H7 (cell line): ENCODE data around the gene RUNX1. TPM values are rescaled to one million over a fixed set of nuclear protein-coding genes. Genes with fewer than 3 reads are reported as not detected.

Experiments
- DNase-seq: peaks from one replicate; pipeline ENCODE4 v3.0.0; 2012
- H3K27me3 ChIP-seq: 2 replicates; pipeline ENCODE4 v1.6.0; 2011; ENCODE audit warnings: mild to moderate bottlenecking, low read length; ENCODE audit not compliant: control insufficient read depth, insufficient read depth
- H3K36me3 ChIP-seq: replicated peaks from 2 replicates; pipeline ENCODE4 v1.5.1; 2011; ENCODE audit warnings: low read length; ENCODE audit not compliant: control insufficient read depth, insufficient read depth
- H3K4me3 ChIP-seq: 2 replicates; pipeline ENCODE4 v1.5.1; 2011; ENCODE audit warnings: low read depth, mild to moderate bottlenecking, control low read depth, low read length, moderate library complexity; ENCODE audit not compliant: insufficient read depth
- total RNA-seq: library from RNA; depleted of rRNA; stranded (reverse); fragments of >200 nt; shearing (Covaris generic); gene quantifications from 2 replicates; pipeline ENCODE4 v1.2.3, GENCODE V29; 2014

RUNX1 gene
- total RNA-seq, 1 experiment from 2014 or later = 0.48 TPM

GRCh38 chr21:34790834-34791233 lies 258.3 kb downstream of the RUNX1 start:
- Histone ChIP-seq H3K4me3 (no peak overlapping the region), H3K36me3 (no peaks in the 10 kb centered on the region), H3K27me3 (no peaks in the 10 kb centered on the region)
- no peak for DNase-seq

GRCh38 chr21:34790341-34790740 lies 258.8 kb downstream of the RUNX1 start:
- no peak for DNase-seq
- H3K36me3 ChIP-seq = no peaks in the 10 kb centered on the region
- no peak overlapping the region for H3K4me3 ChIP-seq
- no peaks in the 10 kb centered on the region for H3K27me3 ChIP-seq

GRCh38 chr21:34788879-34789278 lies 260.2 kb downstream of the RUNX1 start:
- DNase-seq = no peak
- Histone ChIP-seq H3K4me3 (no peak overlapping the region), H3K36me3 (no peaks in the 10 kb centered on the region)

GRCh38 chr21:34783815-34784214 lies 265.3 kb downstream of the RUNX1 start:
- H3K27me3 ChIP-seq = no peaks in the 10 kb centered on the region
- DNase-seq = no peak
- no peak overlapping the region for H3K4me3 ChIP-seq
- no peaks in the 10 kb centered on the region for H3K36me3 ChIP-seq

More at GRCh38 chr21:34788879-34789278, 260.2 kb downstream of the RUNX1 start:
- H3K27me3 ChIP-seq = no peaks in the 10 kb centered on the region

GRCh38 chr21:34782506-34783360 lies 266.4 kb downstream of the RUNX1 start:
- Histone ChIP-seq H3K27me3 (no peaks in the 10 kb centered on the region), H3K4me3 (no peak overlapping the region)
- no peak for DNase-seq

GRCh38 chr21:34781526-34781925 lies 267.6 kb downstream of the RUNX1 start:
- no peak for DNase-seq
- H3K36me3 ChIP-seq = no peaks in the 10 kb centered on the region
- H3K4me3 ChIP-seq = no peak overlapping the region
- no peaks in the 10 kb centered on the region for H3K27me3 ChIP-seq

More at GRCh38 chr21:34782506-34783360, 266.4 kb downstream of the RUNX1 start:
- no peaks in the 10 kb centered on the region for H3K36me3 ChIP-seq

- Histone ChIP-seq H3K36me3 (no peaks in the 10 kb centered on the region), H3K27me3 (no peaks in the 10 kb centered on the region), H3K4me3 (no peak overlapping the region)
- DNase-seq = no peak
These were observed 269.2 kb downstream of the RUNX1 start for GRCh38 chr21:34779860-34780259.

GRCh38 chr21:34775793-34776192 lies 273.3 kb downstream of the RUNX1 start:
- H3K4me3 ChIP-seq = no peak overlapping the region
- no peak for DNase-seq
- no peaks in the 10 kb centered on the region for H3K36me3 ChIP-seq
- H3K27me3 ChIP-seq = no peaks in the 10 kb centered on the region

- Histone ChIP-seq H3K27me3 (no peaks in the 10 kb centered on the region), H3K36me3 (no peaks in the 10 kb centered on the region), H3K4me3 (no peak overlapping the region)
- no peak for DNase-seq
These were observed 274.4 kb downstream of the RUNX1 start for GRCh38 chr21:34774750-34775149.

- Histone ChIP-seq H3K27me3 (no peaks in the 10 kb centered on the region), H3K4me3 (no peak overlapping the region), H3K36me3 (no peaks in the 10 kb centered on the region)
- no peak for DNase-seq
These were observed 277.5 kb downstream of the RUNX1 start for GRCh38 chr21:34771512-34772028.

- DNase-seq = no peak
- Histone ChIP-seq H3K36me3 (no peaks in the 10 kb centered on the region), H3K4me3 (no peak overlapping the region), H3K27me3 (no peaks in the 10 kb centered on the region)
These were observed 278.5 kb downstream of the RUNX1 start for GRCh38 chr21:34770576-34770975.

GRCh38 chr21:34768326-34768725 lies 280.8 kb downstream of the RUNX1 start:
- no peak for DNase-seq
- H3K4me3 ChIP-seq = no peak overlapping the region
- H3K27me3 ChIP-seq = no peaks in the 10 kb centered on the region
- H3K36me3 ChIP-seq = no peaks in the 10 kb centered on the region

GRCh38 chr21:34766862-34767261 lies 282.2 kb downstream of the RUNX1 start:
- H3K36me3 ChIP-seq = no peaks in the 10 kb centered on the region
- no peak for DNase-seq

GRCh38 chr21:34765619-34766018 lies 283.5 kb downstream of the RUNX1 start:
- Histone ChIP-seq H3K36me3 (no peaks in the 10 kb centered on the region), H3K27me3 (no peaks in the 10 kb centered on the region), H3K4me3 (no peak overlapping the region)
- DNase-seq = no peak

More at GRCh38 chr21:34766862-34767261, 282.2 kb downstream of the RUNX1 start:
- no peaks in the 10 kb centered on the region for H3K27me3 ChIP-seq
- no peak overlapping the region for H3K4me3 ChIP-seq

GRCh38 chr21:34764715-34765284 lies 284.3 kb downstream of the RUNX1 start:
- Histone ChIP-seq H3K27me3 (no peaks in the 10 kb centered on the region), H3K36me3 (no peaks in the 10 kb centered on the region), H3K4me3 (no peak overlapping the region)
- DNase-seq = no peak
